Transverse colon (tissue), 4 donors: Measurements from ENCODE around the gene C1QL4. TPM values are rescaled to one million over a fixed set of nuclear protein-coding genes. Genes with fewer than 3 reads are reported as not detected.

ENCODE experiments used
- DNase-seq: peaks from one replicate; pipeline ENCODE4 v3.0.0-alpha.2; 2019
- H3K27ac ChIP-seq, 4 donors: fragments of 200-600 bp; sonication (generic); 2 replicates each; pipeline ENCODE4 v1.5.1; 2016 to 2018; ENCODE audit warnings: inconsistent platforms in 4 of 4
- H3K27me3 ChIP-seq: fragments of 200-600 bp; sonication (generic); 2 replicates; pipeline ENCODE4 v1.5.1; 2017; ENCODE audit warnings: inconsistent platforms
- H3K36me3 ChIP-seq, 4 donors: fragments of 200-600 bp; sonication (generic); 2 replicates each; pipeline ENCODE4 v1.5.1; 2017 to 2019; ENCODE audit warnings: inconsistent platforms in 4 of 4
- H3K4me1 ChIP-seq, 4 donors: fragments of 200-600 bp; sonication (generic); 2 replicates each; pipeline ENCODE4 v1.5.1; 2017 to 2020; ENCODE audit warnings: inconsistent platforms in 4 of 4
- H3K4me3 ChIP-seq, 4 donors: fragments of 200-600 bp; sonication (generic); 1 replicate in 1 of 4; 2 replicates in 3 of 4; pipeline versions ENCODE4 v1.5.1 to v1.6.1; 2017 to 2019; ENCODE audit warnings: inconsistent platforms in 4 of 4
- H3K9me3 ChIP-seq, 2 donors: fragments of 200-600 bp; sonication (generic); 2 replicates each; pipeline ENCODE4 v1.5.1; 2017 to 2019; ENCODE audit warnings: inconsistent platforms in 2 of 2
- EP300 ChIP-seq: sonication (generic); formaldehyde crosslinking; IDR thresholded peaks from one replicate; pipeline ENCODE4 v1.6.1; 2017; ENCODE audit warnings: antibody characterized with exemption, low read depth
- POLR2A ChIP-seq: fragments of 450-650 bp; IDR thresholded peaks from one replicate; pipeline ENCODE4 v1.6.1; 2016; ENCODE audit warnings: antibody characterized with exemption, mild to moderate bottlenecking, moderate library complexity
- POLR2AphosphoS5 ChIP-seq, 3 donors: sonication (generic); formaldehyde crosslinking; IDR thresholded peaks; one replicate each; pipeline ENCODE4 v1.6.1; 2016; ENCODE audit warnings: antibody characterized with exemption in 3 of 3
- WGBS, 2 donors: methylation state at CpG; one replicate each; pipeline ENCODE4 v1.1.5; 2018; ENCODE audit warnings: low coverage in 1 of 2; 5-methylcytosine and 5-hydroxymethylcytosine counted together
- in situ Hi-C, 4 donors: fragments of 200-750 bp; cut with MboI; loops; one replicate each; pipeline versions ENCODE4 v1.15.0 to v1.15.1; 2017; ENCODE audit warnings: low sequenced_read_pairs in 3 of 4, low pct_ligation_motif_present in 1 of 4, low pct_unique_long_range_greater_than_20kb in 1 of 4
- intact Hi-C: fragments of 100-400 bp; cut with DNase I; formaldehyde crosslinking; loops from one replicate; pipeline ENCODE4 v1.15.1; 2023; ENCODE audit warnings: low total_unique reads
- total RNA-seq, 4 donors: library from RNA; depleted of rRNA; stranded (reverse); fragments of >200 nt; gene quantifications; one replicate each; pipeline ENCODE4 v1.1.0, GENCODE V29; 2016
- TF ChIP-seq, protein P1 (sequence below), 5 experiments: fragments of 200-600 bp in 3 of 5; fragments of 450-650 bp in 2 of 5; sonication (generic) in 3 of 5; IDR thresholded peaks; 1 replicate in 2 of 5; 2 replicates in 3 of 5; pipeline ENCODE4 v1.5.1; 2016 to 2017; ENCODE audit warnings: antibody characterized with exemption in 5 of 5, inconsistent platforms in 3 of 5, mild to moderate bottlenecking in 2 of 5, moderate library complexity in 1 of 5

The C1QL4 gene
- total RNA-seq, 4 donors from 2014 or later, result not detected

DNA sequence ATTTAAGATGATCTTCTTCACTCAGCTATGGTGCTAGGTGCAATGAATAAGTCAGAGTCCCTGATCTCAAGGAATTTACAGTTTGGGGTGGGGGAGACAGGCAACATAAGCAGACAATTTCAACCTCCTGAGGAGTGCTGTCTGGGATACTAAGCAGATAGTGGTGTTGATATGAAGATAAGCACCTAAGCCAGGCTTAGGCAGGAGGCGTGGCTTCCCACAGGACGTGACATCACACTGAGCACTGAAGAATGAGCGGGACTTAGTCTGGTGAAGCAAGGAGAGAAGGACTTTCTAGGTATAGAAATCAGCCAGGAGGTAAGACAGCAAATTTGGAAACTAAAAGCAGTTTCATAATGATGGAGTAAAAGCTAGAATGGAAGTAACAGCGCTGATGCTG lies 35.2 kb downstream of the C1QL4 start:
- no peak overlapping the region for H3K4me3 ChIP-seq
- H3K9me3 ChIP-seq, result no peaks in the 10 kb centered on the region
- no peak overlapping the region for H3K27ac ChIP-seq
- TF ChIP-seq POLR2A (no peak), POLR2AphosphoS5 (IDR thresholded peaks at IDR 0.05) (no peak), EP300 (no peak)
- H3K36me3 ChIP-seq, result no peaks in the 10 kb centered on the region
- in situ Hi-C loops (no loop called here), intact Hi-C loops (no loop called here)
- peaks cover 10 to 12% (median 11%) of the 10 kb centered on the region in 4 donors for H3K4me1 ChIP-seq
- DNase-seq, result no peak
- WGBS, 2 donors, result 28 to 65% methylated on average over 4 of the region's 4 CpGs
- H3K27me3 ChIP-seq, result peaks cover 84% of the 10 kb centered on the region

DNA sequence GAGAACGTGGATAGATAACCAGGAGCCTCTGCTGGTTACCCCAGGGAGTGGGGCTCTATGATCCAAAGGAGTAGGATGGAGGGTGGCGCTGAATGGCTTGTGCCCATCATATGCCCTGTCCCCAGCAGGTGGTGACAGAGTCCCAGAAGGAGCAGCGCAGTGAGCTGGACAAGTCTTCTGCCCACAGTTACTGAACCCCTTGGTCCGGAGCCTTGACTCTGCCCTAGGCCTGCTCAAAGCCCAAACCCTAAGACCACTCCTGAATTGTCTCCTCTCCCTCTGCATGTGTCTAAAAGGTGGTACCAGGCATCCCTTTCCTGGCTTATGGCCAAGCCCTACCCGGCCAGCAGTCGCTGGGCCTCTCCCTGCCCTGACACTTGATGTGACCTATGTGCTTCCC lies 38.8 kb downstream of the C1QL4 start:
- Histone ChIP-seq H3K4me1 (peaks cover 12 to 29% (median 24%) of the 10 kb centered on the region in 4 donors), H3K27ac (no peak overlapping the region), H3K4me3 (no peak overlapping the region), H3K9me3 (no peaks in the 10 kb centered on the region), H3K36me3 (no peaks in the 10 kb centered on the region), H3K27me3 (peaks cover 90% of the 10 kb centered on the region)
- DNase-seq, result peak; percentile 18
- intact Hi-C loops (no loop called here), in situ Hi-C loops (no loop called here)
- WGBS, 2 donors, result 33% methylated on average over 6 of the region's 6 CpGs; no CpG with 5 or more reads in 1 of the 2 donors
- TF ChIP-seq, protein P1, sequence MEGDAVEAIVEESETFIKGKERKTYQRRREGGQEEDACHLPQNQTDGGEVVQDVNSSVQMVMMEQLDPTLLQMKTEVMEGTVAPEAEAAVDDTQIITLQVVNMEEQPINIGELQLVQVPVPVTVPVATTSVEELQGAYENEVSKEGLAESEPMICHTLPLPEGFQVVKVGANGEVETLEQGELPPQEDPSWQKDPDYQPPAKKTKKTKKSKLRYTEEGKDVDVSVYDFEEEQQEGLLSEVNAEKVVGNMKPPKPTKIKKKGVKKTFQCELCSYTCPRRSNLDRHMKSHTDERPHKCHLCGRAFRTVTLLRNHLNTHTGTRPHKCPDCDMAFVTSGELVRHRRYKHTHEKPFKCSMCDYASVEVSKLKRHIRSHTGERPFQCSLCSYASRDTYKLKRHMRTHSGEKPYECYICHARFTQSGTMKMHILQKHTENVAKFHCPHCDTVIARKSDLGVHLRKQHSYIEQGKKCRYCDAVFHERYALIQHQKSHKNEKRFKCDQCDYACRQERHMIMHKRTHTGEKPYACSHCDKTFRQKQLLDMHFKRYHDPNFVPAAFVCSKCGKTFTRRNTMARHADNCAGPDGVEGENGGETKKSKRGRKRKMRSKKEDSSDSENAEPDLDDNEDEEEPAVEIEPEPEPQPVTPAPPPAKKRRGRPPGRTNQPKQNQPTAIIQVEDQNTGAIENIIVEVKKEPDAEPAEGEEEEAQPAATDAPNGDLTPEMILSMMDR (IDR thresholded peaks at IDR 0.05), result peak in 2 of 5 experiments; percentile 12 to 14
- TF ChIP-seq POLR2AphosphoS5 (IDR thresholded peaks at IDR 0.05), result no peak

DNA sequence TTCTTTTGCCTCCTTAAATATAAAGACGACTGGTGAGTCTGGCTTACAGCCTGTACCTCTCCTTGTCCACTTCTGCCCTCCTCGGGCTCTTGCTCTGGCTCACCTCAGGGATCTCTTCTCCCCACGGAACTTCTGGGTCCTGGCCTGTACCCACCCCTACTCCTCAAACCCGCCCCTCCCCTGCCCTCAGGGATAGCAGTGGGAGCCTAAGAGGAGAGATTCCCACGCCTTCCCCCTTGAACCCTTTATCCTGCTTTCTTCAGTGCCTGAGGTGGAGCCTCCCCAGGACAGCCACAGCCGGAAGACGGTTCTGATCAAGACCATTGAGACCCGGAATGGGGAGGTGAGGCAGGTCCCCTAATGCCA lies 39.3 kb downstream of the C1QL4 start:
- no peak for DNase-seq
- in situ Hi-C loops (no loop called here), intact Hi-C loops (no loop called here)
- H3K36me3 ChIP-seq, result no peaks in the 10 kb centered on the region
- H3K27me3 ChIP-seq, result peaks cover 85% of the 10 kb centered on the region
- WGBS, 2 donors, result 31 to 33% methylated on average over 3 to 8 of the region's 8 CpGs
- H3K4me3 ChIP-seq, result peak overlapping the region in 2 of 4 donors; percentile 18 to 27
- H3K4me1 ChIP-seq, result peaks cover 12 to 33% (median 28%) of the 10 kb centered on the region in 4 donors
- H3K9me3 ChIP-seq, result no peaks in the 10 kb centered on the region
- TF ChIP-seq POLR2A, result no peak
- no peak for TF ChIP-seq EP300
- no peak for TF ChIP-seq POLR2AphosphoS5 (IDR thresholded peaks at IDR 0.05)
- TF ChIP-seq, protein P1 (IDR thresholded peaks at IDR 0.05), result no peak
- H3K27ac ChIP-seq, result no peak overlapping the region

DNA sequence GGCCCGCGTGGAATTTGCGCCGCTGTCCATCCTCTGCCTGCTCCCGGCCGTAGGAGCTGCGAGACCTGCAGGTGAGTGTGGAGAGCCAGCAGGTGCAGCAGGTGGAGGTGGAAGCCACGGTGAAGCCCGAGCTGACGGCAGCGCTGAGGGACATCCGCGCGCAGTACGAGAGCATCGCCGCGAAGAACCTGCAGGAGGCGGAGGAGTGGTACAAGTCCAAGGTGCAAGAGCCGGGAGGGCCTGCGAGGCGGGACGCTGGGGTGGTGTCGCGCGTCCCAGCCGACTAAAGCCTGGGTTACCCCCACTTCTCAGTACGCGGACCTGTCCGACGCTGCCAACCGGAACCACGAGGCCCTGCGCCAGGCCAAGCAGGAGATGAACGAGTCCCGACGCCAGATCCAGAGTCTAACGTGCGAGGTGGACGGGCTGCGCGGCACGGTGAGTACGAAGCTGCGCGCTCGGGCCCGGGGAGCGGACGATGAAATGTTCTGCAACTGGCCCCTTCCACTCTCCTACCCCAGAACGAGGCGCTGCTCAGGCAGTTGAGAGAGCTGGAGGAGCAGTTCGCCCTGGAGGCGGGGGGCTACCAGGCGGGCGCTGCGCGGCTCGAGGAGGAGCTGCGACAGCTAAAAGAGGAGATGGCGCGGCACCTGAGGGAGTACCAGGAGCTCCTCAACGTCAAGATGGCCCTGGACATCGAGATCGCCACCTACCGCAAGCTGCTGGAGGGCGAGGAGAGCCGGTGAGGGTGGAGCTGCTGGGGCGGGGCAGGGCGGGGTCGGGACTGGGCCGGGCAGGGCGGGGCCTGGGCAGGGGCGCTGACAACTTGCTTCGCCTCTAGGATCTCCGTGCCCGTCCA lies 39.9 kb downstream of the C1QL4 start:
- H3K36me3 ChIP-seq, result no peaks in the 10 kb centered on the region
- H3K9me3 ChIP-seq, result no peaks in the 10 kb centered on the region
- intact Hi-C loops, result no loop called here
- in situ Hi-C loops, result no loop called here
- H3K27ac ChIP-seq, result no peak overlapping the region
- peak overlapping the region in 2 of 4 donors; percentile 18 to 27 for H3K4me3 ChIP-seq
- peaks cover 79% of the 10 kb centered on the region for H3K27me3 ChIP-seq
- 0 to 1% methylated on average over 2 to 59 of the region's 77 CpGs for WGBS, 2 donors
- peaks cover 12 to 33% (median 28%) of the 10 kb centered on the region in 4 donors for H3K4me1 ChIP-seq
- DNase-seq, result peak; percentile 63
- TF ChIP-seq EP300, result no peak
- TF ChIP-seq, protein P1 (IDR thresholded peaks at IDR 0.05), result peak in 4 of 5 experiments; percentile 6 to 42 (median 20)
